GM18909 (cell line): ENCODE results near the gene GOT1.

Experiments
- ATAC-seq: cut with Tn5 transposase; IDR thresholded peaks from one replicate; pipeline ENCODE4 v1.9.1; 2021; ENCODE audit warnings: mild to moderate bottlenecking; ENCODE audit not compliant: unreplicated experiment, poor library complexity

Gene GOT1

GRCh38 chr10:99430451-99431189, at the start of gene GOT1:
Gene GOT1, minus strand, starts transcription at chr10:99430624. Its CDS starts 59 bp downstream, at chr10:99430565.
- ATAC-seq = peak; percentile 96

- no peak for ATAC-seq
Observed at GRCh38 chr10:99470327-99470726, 39.9 kb upstream of the GOT1 start.

DNA sequence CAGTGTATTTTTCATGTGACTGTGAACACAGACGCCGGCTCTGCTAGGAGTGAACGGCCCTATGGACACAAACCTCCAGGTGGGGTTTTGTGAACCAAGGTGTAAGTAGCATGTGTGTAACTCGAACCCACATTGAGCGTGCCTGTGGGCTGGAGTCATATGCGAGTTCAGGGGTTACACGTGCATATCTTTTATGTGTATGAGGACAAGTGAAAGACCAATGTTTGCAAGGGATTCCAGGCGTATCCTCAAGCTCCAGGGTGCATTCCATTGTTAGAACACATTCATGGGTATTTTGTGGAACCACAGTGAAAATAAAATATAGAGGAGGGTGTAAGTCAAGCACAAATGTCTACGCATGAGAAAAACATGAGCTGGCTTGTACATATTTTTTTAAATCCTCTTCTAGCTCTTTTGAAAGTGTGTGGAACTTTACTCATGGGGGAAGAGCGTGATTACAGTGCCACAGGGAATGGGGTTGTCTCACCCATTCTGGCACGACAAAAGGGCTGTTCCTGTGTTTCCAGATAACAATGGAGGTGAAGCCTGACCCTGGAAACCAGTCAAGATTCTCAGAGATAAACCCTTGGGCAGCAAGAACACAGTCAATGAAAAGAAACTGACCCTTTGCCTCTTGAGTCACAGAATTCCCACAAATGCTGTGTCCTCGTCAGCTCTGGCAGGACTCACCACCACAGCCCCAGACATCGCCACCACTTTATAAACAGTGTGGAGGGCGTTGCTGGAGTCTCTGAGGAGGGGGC, 37.0 kb upstream of the GOT1 start:
- no peak for ATAC-seq

DNA sequence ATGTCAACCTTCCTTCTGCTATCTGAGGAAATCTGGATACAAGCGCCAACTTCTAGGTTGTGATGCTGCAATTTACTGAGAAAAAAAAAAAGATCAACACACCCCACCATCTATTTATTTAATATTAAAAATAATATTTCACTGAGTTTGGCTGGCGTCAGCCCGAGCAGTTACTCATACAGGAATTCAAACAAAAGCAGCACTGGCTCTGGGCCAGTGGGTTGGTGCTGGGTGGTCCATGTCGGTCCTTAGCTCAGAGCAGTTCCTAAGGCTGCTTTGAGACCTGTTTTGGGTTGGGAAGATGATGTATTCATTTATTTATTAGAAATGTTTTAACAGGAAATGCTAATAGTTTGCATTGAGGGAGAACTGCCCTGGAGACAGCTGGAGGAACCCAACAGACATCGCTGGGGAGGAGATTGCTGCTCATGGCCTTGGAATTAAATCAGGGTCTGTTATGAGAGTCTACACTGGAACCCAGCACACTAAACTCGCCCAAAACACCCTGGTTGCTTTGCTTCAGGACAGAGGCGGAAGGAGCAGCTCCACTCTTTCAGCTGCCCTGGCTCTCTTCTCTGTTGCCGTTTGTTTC, 36.3 kb upstream of the GOT1 start:
- no peak for ATAC-seq

DNA sequence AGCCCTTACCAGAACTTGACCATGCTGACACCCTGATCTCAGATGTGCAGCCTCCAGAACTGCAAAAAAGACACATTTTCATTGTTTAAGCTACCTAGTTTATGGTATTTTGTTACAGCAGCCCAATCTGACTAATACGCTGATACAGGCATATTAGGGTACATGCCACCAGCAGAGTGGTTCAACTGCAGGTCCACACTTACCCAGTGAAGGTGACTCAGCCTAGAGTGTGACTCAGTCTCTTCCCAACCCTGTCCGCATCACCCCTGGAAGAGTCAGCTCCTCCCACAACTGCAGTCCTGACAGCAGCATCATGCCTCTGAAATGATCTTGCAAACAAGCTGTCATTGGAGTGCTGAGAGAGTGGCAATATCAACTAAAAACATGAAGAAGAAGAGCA, 30.8 kb upstream of the GOT1 start:
- no peak for ATAC-seq

DNA sequence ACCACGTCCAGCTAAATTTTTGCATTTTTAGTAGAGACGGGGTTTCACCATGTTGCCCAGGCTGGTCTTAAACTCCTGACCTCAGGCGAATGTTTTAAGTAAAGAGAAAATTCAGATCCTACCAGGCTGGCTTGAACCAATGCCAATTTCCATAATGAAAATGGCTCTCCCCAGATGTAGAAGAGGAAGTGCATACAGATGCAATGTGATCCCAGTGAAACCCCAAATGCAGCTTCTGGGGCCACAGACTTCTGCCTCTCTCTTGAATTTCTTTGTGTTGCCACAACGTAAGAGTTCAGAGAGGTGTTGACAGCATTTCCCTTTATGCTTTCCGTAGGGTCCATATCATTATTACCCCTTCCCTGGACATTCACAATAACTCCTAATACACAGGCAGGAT, 29.6 kb upstream of the GOT1 start:
- ATAC-seq = no peak

- no peak for ATAC-seq
Observed at GRCh38 chr10:99459217-99459616, 28.8 kb upstream of the GOT1 start.

- no peak for ATAC-seq
Observed at GRCh38 chr10:99457813-99458212, 27.4 kb upstream of the GOT1 start.

DNA sequence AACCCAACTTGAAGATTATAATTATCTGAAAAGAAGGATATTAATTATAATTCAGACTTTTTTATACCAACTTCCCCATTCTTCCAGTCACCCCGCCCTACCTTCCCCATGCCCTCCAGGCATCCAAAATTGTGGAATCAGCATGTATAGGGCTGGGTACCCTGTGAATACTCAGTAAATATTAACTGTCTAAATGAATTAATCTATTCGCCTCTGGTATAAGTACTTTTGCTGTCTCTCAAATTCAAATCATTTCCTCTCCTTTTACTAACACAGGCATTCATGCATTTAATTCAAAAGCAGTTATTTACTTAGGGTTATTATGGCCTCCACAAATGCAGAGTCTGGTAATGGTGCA, 26.5 kb upstream of the GOT1 start:
- ATAC-seq = no peak

DNA sequence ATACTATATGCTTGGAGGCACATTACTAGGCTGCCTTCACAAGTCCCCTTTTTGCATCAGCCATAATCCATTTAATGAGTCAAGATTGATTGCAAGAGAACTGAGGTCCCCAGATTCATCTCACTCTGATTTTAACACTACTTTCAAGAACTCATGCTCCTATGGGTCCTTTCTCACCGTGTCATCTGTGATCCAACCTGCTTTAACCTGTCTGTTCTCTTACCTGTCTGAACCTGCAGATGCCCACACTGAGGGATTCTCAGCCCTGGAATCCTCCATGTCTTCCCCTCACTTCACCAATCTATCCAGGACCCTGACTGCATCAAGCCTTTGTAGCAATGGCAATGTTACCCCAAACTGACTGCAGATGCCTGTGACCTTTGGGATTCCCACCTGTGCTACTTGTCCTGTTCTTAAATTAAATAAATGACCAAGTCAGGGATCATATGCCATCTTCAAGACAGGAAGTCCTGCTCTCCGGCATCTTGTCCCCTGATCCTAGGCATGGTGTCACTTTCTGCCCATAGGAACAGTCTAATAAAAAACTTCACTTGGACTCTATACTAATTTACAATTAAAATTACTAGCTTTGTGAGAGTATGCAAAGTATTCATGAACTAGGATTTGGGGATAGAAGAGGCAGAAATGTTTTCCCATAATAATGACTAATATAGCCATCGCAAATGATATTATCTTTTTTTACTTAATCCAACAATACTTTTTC, 25.9 kb upstream of the GOT1 start:
- ATAC-seq = no peak

DNA sequence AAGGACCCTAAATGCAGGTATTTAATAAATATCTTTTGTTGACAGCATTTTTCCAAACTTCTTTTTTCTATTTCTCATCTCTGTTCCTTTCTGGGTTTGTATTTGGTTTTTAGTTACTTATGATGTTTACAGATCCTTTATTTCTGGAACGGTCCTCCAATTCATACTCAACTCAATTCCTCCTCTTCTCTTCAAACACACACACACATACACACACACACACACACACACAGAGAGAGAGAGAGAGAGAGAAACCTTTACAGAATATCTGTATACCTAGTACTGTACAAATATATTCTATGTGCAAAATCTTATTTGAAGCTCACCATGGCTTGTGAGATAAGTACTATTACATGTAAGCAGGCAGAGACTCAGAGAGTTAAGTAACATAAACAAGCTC, 21.6 kb upstream of the GOT1 start:
- ATAC-seq = no peak

DNA sequence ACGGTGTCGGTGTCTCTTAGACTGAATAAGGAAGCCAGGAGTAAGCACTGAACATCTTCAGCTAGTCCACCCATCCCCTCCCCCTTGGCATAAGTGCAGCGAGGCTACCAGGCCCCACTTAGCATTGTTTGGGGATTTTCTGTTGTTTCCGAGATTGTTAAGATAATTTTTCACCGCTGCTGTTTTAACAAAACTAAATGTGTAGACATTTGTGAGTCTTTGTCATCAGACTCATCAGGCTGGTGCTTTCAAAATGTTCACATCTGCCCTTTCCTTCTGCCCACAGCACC, 21.0 kb upstream of the GOT1 start:
- ATAC-seq = no peak

DNA sequence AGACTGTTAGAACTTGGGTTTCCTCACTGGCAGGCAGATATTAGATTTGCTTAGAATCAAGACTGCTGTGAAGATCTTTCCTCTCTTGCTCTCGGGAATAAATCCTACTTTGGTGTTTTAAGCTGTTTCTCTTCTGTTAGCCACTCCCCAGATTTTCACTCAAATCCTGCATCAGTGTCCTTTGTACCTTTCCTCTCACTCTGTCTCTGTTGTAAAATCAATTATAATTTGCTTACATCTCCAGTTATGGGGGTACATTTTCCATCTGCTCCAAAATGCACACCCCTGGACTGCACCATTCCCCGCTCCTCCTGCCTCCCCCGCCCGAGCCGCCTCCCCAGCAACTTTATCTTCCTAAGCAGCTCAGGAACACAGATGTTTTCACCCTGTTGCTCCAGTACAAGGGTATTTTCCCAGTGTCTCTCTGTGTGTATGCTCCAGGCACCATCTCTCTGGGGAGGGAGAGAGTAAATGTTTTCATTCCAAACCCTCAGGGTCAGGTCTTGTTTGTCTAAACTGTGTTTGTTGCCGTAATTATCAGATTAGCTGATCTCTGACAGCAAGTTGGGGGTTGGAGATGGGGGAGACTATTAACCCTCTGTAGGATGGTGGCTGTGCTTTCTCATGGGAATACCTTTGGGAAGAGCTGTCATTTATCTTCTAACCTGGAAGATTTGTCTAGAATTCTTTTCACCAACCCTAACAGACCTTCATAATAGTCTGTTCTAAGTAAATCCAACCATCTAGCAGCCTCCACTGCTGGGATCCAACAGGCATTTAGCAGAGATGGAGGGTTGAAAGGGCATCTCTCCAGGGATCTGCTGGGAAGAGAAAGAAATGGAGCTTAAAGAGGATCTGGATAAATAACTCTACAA, 20.4 kb upstream of the GOT1 start:
- no peak for ATAC-seq

GRCh38 chr10:99450156-99450555, 19.7 kb upstream of the GOT1 start:
- ATAC-seq = no peak

- no peak for ATAC-seq
Observed at GRCh38 chr10:99449023-99449422, 18.6 kb upstream of the GOT1 start.

GRCh38 chr10:99444383-99445045, 14.1 kb upstream of the GOT1 start:
- ATAC-seq = no peak

DNA sequence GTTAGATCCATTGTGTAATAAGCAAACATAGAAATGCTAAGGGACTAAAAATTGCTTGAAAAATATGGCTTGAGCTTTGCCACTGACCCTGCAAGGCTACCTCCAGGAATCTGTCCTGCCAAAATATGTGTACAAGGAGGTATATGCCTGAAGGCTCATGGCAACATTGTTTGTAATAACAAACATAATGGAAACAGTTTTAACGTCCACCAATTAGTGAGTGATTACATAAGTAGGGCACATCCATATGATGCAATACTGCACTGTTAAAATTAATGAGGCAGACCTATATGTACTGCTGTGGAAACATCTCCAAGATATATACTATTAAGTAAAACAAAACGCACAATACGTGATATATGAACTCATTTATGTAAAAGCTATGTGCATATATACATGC, 13.1 kb upstream of the GOT1 start:
- ATAC-seq = no peak

DNA sequence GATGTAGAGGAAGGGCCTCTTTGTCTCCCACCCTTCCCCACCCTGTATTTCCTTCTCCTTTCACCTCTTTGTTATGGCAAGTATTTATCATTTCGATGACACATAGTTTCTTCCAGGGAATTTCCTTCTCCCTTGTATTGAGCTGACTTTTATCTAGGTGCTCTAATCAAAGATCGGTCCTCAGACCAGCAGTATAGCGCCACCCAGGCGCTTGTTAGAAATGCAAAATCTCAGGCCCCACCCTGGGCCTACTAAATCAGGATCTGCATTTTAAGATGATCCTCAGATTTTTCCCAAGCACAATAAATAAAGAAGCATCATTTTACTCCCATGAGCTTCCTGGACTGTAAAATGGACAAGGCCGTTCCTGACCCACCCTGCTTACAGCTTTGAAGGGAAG, 12.0 kb upstream of the GOT1 start:
- ATAC-seq = no peak

GRCh38 chr10:99438890-99439289, 8.5 kb upstream of the GOT1 start:
- ATAC-seq = no peak
